HG03558 (cell line): ENCODE measurements around the gene LRP1B.

Experiments used
- ATAC-seq: cut with Tn5 transposase; IDR thresholded peaks from one replicate; pipeline ENCODE4 v1.9.1; 2021; ENCODE audit warnings: moderate number of reproducible peaks; ENCODE audit not compliant: unreplicated experiment; ENCODE audit errors: extremely low read depth

The LRP1B gene

DNA sequence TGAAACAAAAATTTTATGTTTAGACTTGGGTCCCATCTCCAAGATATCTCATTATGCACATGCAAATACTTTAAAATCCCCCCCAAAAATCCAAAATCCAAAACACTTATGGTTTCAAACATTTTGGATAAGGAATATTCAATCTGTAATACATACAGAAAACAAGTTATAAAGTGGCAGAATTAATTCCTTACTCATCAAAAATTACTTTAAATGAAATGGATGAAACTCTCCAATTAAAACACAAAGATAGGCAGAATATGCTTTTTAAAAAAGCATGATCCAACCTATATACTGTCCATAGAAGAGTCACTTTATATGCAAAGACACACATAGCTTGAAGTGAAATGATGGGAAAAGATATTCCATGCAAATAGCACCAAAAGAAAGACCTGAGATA is 744.6 kb downstream of the LRP1B start:
- no peak for ATAC-seq

DNA sequence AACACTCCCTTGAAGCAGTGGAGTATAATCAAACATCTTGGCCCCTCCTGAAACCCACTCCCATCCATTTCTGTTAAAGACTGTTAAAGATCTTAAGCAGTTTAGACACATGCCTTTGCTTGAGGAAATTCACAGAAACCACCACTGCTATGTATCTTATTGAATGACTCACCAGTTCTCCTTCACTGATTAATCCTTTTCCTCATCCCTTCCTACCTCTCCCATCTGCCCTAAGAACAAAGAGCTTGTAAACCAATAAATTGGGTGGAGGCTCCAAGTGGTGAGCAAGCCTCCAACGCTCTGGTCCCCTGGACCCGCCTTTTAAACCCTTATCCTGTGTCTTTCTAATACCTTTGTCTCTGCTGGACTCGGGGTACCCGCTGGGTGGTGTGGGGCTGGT is 746.1 kb downstream of the LRP1B start:
- ATAC-seq = no peak

DNA sequence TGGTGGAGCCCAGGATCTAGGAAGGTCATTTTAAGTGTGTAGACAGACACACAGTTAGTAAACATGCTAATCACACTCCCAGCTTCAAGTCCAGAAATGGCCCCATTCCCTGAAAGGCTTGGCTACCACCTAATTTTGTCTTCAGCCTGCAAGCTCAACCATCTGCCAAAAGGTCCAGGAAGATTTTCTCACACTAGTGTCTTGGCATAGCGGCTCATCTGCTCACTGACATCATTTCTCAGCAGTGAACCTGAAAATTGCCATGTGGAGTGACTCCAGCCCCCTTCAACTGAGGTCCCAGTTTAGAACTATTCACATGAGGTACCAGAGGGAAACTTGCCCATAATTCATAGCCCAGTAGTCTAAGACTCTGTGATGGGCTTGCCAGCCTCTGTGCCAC is 748.9 kb downstream of the LRP1B start:
- ATAC-seq = no peak

DNA sequence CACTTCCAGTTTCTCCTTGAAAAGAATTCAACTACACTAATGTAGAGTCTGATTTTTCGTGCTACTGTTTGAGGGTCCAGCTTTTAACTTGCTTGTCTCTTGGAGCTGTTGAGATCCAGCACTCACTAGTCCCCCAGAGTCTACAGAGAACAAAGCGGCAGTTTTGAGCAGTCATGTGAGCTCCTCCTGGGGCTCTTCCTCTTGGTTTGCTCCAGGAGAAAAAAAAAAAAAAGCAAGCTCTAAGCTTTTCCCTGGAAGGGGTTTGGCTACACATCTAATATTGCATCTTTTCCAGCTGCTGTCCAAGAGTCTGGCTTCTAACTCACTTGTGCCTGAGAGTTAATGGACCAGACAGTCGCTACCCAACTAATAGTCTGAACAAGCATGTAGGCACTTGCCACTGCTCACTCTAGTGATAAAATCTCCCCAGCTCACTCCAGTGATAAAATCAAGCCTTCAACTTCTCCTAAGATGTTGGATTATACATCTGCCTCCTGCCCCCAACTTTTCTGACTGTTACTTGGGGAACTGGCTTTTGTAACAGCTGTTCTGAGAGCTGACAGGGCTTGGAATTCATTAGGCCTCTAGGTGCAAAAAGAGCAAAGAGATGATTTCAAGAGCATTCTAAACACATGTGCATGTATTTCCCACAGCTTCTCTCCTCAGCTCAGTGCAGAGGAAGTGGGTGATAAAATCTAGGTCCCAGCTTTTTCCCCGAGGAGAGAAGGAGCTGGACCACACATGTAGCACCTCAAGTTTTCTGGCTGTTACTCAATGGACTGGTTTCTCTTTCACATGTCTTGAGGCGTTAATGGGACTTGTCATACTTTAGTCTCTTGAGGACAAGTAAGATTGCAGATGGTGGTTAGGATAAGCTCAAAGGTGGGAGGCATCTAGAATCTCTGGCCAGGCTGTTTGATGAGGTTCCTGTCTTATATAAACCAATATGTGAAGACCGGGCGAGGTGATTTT is 750.5 kb downstream of the LRP1B start:
- ATAC-seq = no peak

DNA sequence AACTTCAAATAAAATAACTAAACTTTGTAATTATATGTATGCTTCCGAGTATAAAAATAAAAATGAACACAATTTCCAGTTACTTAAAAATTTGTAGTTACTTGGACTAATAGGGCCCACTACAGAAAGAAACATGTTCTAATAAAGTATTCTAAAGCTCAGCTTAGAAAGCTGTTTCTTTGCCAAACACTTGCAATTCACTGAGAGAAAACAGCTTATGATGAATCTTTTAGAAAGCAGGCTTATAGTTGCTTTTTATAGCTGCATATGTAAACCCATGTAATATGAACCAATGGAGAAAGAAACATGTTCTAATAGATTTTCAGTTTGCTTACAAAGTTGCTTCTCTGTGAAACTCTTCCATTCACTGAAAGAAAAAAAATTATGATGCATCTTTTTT is 766.0 kb downstream of the LRP1B start:
- ATAC-seq = no peak

DNA sequence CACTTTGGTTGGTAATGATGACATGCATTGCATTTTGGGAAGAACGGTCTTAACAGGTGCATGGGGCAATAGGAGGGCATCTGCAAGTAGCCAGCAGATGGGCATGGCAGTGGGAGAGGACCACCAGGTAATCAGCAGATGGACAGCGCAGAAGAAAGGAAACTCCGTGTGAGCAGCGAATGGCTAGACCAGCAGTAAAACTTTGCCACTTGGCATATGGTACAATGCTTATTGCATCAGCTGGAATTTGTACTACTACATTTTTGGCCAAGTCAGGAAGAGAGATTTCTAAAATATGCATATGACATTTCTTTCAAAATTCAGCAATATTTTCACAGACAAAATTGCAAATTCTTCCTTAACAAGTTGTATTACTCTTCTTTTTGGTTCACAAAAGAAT is 768.5 kb downstream of the LRP1B start:
- no peak for ATAC-seq

DNA sequence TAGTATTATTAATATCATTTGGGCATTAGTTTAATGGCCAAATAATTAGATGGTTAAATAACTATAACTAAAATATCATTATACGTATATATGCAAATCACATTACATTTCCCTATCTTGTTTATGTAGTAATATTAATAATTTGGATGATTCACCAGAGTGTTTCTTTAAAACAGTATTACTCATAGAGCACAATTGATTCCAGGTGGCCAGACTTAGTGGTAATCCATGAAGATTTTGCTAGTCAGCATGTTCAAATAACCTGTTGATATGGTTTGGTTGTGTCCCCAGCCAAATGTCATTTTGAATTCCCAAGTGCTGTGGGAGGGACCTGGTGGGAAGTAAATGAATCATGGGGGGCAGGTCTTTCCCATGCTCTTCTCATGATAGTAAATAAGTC is 782.3 kb downstream of the LRP1B start:
- ATAC-seq = no peak

DNA sequence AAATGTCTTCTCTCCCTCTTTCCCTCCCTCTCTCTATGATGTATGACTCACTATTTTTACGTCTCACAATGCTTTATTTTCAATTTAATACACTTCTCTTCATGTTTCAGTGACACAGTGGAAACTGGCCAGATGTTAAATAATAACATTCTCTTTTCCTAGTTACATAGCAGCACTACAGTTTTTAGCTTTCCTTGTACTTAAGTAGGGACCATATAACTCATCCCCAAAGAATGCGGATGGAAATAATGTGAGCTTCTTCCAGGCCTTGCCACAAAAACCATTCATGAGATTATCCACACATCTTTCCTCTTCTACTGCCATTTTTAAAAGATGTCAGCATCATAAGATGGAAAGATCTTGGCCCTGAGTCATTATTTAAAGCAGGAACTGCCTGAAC is 789.4 kb downstream of the LRP1B start:
- no peak for ATAC-seq

DNA sequence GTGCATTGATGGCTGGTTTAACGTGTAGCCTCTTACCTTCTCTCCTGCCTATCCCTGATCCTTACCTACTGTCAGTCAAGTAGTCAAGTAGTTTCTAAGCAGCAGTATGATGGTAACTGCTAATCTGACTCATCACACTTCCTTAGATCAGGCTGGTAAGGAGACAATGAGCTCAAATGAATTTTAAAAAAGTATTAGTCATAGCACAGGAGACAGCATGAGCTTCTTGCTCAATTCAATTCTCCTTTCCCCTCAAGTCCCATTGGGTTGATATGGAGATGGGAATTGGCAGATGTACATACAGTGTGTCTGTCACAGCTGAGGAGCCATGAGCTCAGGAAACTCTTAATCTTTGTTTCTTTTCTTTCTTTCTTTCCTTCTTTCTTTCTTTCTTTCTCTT is 799.7 kb downstream of the LRP1B start:
- no peak for ATAC-seq

DNA sequence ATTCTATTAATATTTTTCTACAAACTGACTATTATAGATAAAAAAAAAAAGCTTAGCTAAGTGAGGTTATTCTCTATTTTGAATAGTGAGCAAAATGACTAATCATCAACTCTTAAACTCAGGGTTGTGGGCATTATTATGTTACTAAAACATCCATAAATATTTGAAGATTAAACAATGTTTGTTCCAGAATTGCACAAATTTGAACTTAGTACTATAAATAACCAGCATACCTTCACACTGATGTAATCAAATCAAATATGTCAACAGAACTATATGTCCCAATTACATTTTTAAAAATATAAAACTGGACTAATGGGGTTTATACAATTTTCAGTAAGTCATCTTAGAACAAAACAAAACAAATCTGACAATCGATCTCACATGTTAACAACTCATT is 800.9 kb downstream of the LRP1B start:
- no peak for ATAC-seq

DNA sequence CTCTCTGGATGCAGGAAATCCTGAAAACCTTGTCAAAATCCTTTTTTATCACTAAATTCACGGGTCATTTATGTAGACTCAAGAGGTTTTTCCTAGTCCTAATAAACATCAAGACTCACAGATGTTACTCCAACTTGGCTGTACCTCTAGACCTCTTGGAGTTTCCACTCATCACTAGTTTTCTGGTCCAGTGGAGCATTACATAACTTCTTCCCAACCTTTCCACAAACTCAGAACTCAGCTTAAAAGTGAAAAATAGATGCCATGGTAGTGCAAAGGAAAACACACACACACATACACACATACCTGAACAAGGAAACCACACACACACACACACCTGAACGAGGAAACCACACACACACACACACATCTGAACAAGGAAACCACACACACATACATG is 807.2 kb downstream of the LRP1B start:
- ATAC-seq = no peak

DNA sequence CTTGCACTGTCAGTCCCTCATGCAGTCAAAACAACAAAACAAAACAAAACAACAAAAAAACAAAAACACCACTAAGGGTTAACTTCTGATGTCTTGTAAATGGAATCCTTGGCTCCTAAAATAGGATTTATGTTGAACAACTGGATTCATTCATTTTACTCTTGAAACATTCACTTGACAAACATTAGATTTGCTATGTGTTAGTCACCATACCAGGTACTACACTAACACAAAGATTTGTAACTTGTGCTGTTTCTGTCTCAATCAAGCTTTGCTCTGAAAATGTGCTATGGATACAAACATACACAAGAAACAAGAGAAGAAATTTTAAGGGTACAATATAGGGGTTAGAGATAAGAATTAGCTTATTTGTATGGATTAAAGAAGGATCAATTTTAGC is 812.8 kb downstream of the LRP1B start:
- ATAC-seq = no peak

DNA sequence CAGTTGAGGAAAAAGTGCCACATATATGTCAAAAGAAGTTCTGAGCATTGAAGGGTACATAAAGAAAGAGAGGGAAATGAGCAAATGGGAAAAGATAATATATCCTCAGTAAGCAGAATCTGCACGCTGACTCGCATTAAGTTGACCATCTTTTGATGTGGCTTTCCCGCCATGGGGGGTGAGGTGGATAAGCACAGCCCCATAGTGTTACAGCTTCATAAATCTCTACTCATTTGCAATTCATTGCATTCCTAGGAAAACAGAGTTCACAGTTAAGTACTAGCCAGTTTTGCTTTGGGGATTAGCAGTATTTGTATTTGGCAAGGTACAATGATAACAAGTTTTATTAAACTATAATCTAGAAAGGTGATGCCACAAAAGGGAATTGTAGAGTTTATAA is 814.2 kb downstream of the LRP1B start:
- no peak for ATAC-seq

DNA sequence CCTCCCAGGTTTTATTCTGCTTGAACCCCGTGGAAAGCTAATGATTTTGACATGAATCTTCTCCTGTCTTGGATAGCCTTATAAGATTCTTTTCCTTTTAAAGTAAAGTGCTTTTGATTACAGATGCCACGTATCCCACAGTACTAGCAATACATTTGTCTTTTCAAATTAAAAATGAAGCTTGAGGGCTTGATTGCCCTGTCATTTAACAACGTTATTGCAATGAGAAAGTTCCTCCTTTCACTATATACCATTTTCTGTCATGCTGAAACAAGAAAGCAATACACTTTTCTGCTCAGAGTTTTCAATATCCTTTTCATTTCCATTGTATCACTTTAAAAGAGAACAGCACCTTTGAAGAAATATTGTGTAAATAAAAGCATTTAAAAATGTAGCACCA is 814.7 kb downstream of the LRP1B start:
- ATAC-seq = no peak

DNA sequence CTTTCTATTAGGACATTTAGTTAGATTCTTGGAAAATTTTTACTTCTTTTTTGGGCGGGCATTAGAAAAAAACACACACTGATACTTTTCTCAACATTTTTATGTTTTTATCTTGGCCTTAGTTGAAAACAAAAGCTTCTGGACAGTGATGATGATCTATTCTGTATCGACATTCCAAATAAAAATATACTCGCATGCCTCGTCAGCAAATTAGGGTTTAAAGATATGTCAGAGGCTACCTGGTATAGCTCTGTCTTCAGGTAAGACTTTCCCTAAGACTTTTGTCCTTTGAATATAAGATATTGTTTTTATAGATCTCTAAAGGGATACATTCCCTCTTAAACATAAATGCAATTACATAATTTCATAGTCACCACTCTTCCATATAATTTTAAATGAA is 816.8 kb downstream of the LRP1B start:
- no peak for ATAC-seq

DNA sequence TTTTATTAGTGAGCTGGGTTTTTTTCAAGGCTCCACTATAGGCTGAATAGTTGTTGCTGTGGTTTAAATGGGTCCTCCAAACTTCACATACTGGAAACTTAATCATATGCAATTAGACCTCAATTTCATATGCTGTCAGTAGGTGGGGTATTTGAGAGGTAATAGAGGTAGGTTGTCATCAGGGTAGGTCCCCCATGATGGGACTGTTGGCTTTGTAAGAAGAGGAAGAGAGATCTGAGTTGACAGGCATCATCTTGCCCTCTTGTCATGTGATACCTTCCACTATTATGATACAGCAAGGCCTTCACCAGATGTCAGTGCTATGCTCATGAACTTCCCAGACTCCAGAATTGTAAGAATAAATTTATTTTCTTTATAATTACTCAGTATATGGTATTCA is 819.4 kb downstream of the LRP1B start:
- no peak for ATAC-seq

DNA sequence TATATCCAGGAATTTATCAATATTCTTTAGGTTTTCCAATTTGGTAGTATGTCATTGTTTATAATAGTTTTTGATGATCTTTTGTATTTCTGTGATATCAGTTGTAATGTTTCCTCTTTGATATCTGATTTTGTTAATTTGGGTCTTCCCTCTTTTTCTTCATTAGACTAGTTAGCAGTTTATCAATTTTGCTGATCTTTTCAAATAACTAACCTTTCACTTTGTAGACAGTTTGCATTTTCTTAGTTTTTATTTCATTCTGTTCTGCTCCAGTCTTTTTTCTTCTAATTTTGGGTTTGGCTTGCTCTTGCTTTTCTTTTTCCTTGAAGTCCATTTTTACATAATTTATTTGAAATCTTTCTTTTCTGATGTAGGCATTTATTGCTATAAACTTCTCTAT is 824.4 kb downstream of the LRP1B start:
- ATAC-seq = no peak

DNA sequence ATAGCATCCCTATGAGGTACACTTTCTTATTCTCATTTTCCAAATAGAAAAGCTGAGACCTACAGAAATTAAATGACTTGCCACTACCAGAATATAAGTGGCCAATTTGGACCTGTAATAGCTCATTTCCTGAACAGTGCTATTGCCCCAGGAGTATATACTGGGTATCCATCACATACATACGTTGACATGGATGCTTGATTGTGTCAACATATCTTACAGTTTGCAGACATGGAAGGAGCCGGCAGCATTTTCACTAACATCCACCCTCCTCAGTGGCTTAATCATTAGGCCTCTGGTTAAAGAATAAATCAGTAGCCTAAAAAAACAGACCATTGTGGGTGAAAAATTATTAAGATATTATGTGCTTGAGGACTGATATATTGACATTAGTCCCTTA is 829.3 kb downstream of the LRP1B start:
- no peak for ATAC-seq

DNA sequence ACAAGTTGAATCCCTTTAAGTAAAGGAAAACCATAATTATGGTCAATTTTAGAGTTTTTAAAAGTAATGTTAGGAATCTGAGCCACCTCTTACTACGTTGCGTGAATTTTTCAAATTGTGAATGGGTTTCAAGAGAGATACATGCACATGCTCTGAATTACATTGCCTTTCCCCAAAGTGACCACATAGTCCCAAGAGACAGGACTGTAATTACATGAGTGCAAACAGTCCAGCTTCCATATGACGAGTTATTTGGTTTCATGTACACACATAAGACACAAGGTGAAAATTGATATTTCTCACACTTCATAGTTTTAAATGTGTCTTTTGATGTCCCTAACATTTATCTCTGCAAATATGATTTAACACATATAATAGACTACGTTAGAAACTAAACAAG is 850.8 kb downstream of the LRP1B start:
- ATAC-seq = no peak

DNA sequence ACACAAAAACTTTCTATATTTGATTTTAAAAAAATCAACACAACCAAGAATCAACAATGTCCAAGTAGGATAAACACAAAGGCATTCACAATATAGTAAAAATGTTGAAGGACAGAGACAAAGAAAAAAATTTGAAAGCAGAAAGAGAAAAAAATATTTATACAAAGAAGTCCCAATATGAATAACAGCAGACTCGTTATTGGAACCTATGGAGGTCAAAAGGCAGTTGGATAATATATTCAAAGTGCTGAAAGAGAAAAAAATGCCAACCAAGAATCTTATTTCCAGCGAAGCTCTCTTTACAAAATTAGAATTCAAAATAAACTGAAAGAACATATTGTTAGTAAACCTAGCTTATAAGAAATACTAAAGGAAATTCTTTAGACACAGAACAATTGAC is 859.5 kb downstream of the LRP1B start:
- no peak for ATAC-seq

DNA sequence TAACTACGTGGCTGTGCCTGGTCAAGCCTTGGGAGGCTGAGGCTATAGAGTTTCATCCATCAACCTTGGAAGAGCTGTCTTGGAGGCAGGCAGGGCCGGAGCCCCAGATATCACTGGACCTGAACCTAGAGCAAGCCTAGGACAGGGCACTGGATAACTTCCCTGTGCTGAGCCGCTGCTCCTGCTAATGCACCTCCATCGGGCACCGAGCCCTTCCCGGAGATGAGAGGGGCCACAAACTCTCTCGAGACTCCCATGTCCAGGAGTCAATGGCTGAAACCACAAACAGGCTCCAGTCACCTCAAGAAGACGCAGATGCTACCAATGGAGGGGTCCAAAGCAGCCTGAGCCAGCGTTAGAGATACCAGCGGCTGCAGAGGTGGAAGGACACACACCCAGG is 866.0 kb downstream of the LRP1B start:
- no peak for ATAC-seq

DNA sequence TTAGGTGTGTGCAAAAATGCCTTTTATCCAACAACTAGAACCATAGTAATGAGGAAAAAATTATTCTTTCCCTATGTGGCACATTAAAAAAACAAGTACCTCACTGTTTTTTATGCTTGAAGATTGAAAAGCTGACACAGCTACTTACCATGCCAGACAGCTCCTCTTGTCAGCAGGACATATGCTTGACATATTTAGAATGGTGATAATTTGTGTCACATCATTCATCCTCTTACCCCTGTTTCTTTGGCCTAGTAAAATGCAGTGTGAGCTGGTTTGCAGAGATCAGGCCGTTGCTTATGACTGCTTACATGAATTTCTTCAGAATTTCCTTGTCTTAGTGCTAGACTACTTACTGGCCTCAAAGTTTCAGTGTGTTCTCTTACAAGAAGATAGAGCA is 869.9 kb downstream of the LRP1B start:
- ATAC-seq = no peak
